ENCODE results near the gene MARK3.
"Not testable (repeated sequence)": the region's sequence is repeated elsewhere in the genome, so short reads cannot be mapped to it uniquely, and the experiment has no call there.

Gene MARK3

GRCh38 chr14:103521438-103521950 is 136.3 kb downstream of the MARK3 start:
- Mint-ChIP-seq H3K27ac (no peak overlapping the region), H3K36me3 (ENCODE audit: low read depth) (peaks cover 8% of the 10 kb centered on the region), H3K4me3 (peak overlapping the region; percentile 72), H3K4me1 (peaks cover 67% of the 10 kb centered on the region), H3K9me3 (no peaks in the 10 kb centered on the region), H3K27me3 (ENCODE audit: low read depth, poor library complexity) (peaks cover 26% of the 10 kb centered on the region)
- TF ChIP-seq CTCF (IDR thresholded peaks at IDR 0.05): no peak
- no peak for DNase-seq

DNA sequence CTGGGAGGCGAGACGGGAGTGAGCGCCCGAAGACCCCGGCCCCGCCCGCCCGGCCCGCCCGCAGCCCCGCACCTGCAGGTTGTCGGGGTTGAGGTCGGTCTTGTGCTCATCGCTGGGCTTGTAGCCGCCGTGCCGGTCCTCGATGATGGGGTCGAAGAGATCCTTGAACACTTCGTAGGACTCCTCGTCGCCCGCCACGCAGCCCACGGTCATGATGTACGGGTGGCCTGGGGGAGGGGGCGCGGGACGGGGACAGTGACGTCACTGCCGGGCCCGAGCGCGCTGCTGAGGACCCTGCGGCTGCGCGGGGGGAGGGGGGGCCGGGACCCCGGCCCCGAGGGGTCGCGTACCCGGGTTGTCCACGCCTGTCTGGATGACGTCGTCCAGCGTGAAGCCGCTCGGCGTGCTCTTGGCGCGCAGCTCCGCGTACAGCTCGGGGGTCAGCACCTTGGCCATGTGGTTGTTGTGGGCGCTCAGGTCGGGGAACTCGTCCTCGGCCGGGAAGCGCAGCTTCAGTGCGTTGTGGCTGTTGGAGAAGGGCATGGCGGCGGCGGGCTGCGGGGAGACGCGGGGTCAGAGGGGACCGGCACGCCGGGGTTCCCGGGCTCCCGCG is 136.8 kb downstream of the MARK3 start:
- Mint-ChIP-seq H3K4me3 (peak overlapping the region; percentile 77), H3K27ac (no peak overlapping the region)
- DNase-seq: peak; percentile 60

DNA sequence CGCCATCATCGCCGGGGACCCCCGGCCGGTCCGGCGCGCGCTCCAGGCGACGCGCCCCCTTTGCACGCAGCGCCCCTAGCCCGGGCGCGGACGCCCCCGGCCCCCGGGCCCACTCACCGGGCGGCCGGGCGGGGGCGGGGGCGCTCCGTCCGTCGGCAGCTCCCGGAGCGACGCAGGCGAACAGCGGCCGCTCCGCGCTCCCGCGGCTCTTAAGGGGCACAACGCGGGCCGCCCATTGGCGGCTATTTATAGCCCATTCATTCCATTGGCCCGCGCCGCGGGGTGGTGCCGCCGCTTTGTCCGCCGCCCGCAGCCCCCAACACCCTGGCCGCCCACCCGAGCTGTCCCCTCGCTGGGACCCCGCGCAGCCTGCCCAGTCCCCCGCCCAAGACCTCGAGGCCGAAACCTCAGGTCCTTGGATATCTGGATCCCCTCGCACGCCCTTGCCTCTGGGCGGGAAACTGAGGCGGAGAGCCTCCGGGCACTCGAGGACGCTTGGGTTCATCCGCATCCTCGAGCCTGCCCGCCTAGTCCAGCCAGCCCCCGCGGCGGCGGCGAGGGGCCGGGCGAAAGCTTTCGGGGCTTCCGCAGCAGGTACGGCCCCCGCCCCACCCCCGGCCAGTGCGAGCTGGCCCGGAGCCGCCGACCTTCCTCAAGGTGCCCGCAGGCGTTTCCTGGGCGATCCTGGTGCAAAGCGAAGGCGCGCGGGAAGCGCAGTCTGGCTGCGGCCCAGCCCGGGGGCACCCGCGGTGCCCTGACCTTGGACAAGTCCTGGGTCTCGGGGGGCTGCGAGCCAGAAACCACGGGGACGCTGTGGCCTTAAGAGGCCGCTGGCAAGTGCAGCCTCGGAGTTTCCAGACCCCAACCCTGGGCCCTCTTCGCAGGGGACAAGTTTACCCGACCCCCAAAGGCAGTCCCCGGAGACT is 137.7 kb downstream of the MARK3 start, which contains the start of gene CKB:
Gene CKB (minus strand): TSS at position 182 of the 926 bp plus-strand sequence. CDS start 337 bp downstream, outside the sequence.
- DNase-seq: peak; percentile 81
- Mint-ChIP-seq H3K27me3 (ENCODE audit: low read depth, poor library complexity) (peaks cover 23% of the 10 kb centered on the region), H3K4me3 (peak within 1 kb of the TSS; percentile 77), H3K4me1 (peaks cover 68% of the 10 kb centered on the region), H3K27ac (no peak within 1 kb of the TSS), H3K9me3 (no peaks in the 10 kb centered on the region), H3K36me3 (ENCODE audit: low read depth) (peaks cover 8% of the 10 kb centered on the region)
- no peak for TF ChIP-seq CTCF (IDR thresholded peaks at IDR 0.05)

More for the DNA sequence above, 136.8 kb downstream of the MARK3 start:
- peaks cover 26% of the 10 kb centered on the region for H3K27me3 Mint-ChIP-seq (ENCODE audit: low read depth, poor library complexity)
- H3K9me3 Mint-ChIP-seq: no peaks in the 10 kb centered on the region
- peaks cover 8% of the 10 kb centered on the region for H3K36me3 Mint-ChIP-seq (ENCODE audit: low read depth)
- TF ChIP-seq CTCF (IDR thresholded peaks at IDR 0.05): no peak
- peaks cover 67% of the 10 kb centered on the region for H3K4me1 Mint-ChIP-seq

DNA sequence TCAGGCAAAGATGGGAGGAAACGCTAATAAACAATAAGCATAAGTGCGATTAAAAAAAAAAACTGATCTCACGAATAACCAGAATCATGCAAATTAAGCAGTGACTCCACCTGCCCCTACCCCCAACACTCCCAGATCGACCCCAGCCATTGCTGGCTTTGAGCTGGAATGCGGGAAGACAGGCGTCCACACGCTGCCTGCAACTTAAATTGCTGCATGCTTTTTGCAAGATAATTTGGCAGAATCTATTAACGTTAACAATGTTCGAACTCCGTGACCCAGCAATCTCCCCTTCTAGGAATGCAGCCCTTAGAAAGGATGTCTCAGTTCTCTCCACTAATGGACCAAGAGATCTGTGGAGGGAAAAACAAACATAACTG is 138.3 kb downstream of the MARK3 start:
- H3K27ac Mint-ChIP-seq: no peak overlapping the region
- H3K4me1 Mint-ChIP-seq: peaks cover 68% of the 10 kb centered on the region
- no peak for TF ChIP-seq CTCF (IDR thresholded peaks at IDR 0.05)
- no peaks in the 10 kb centered on the region for H3K9me3 Mint-ChIP-seq
- peaks cover 19% of the 10 kb centered on the region for H3K27me3 Mint-ChIP-seq (ENCODE audit: low read depth, poor library complexity)
- no peak for DNase-seq
- peak overlapping the region; percentile 70 for H3K4me3 Mint-ChIP-seq
- H3K36me3 Mint-ChIP-seq (ENCODE audit: low read depth): peaks cover 8% of the 10 kb centered on the region

DNA sequence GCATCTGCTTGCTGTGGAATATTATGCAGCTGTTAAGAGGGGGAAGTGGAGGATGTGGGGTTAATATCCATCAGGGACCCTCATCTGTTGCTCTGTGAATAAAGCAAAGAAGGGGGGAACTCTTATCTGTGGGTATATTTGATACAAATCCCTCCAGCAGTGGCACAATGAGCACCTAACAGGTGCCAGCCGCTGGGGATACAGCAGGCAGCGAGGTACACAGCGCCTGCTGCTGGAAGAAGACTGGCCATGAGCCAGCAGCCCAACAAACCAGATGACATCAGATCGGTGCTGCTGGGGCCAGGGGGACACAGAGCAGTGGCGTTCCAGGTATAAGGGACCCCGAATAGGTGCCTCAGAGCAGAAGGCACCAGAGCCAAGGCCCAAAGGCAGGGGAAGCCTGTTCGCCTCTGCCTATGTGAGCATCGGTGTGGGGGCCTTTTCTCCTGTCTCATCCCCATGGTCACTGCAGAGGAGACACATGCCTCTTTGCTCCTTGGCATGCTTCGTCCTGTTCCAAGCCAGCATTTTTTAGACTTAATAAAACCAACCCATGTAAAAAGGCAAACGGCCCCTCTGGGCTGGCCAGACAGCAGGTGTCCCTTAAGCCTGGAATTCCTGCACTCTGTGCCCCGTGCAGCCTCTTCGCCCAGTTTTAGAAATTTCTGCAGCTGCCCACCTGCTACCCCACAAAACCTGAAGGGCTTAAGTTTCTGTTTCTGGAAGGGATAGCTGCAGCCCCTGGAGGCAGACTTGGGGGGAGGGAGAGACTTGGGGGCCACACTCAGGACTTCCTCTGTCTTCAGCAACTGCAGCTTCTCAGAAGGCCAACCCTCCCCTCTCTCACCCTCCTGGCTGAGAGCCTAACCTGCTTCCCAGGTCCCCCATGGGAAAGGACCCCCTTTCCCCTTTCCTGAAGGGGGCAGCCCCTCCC is 139.1 kb downstream of the MARK3 start:
- Mint-ChIP-seq H3K4me1 (peaks cover 65% of the 10 kb centered on the region), H3K9me3 (no peaks in the 10 kb centered on the region), H3K27me3 (ENCODE audit: low read depth, poor library complexity) (peaks cover 18% of the 10 kb centered on the region), H3K4me3 (peak overlapping the region; percentile 70), H3K27ac (no peak overlapping the region), H3K36me3 (ENCODE audit: low read depth) (peaks cover 8% of the 10 kb centered on the region)
- no peak for DNase-seq
- TF ChIP-seq CTCF (IDR thresholded peaks at IDR 0.05): no peak

DNA sequence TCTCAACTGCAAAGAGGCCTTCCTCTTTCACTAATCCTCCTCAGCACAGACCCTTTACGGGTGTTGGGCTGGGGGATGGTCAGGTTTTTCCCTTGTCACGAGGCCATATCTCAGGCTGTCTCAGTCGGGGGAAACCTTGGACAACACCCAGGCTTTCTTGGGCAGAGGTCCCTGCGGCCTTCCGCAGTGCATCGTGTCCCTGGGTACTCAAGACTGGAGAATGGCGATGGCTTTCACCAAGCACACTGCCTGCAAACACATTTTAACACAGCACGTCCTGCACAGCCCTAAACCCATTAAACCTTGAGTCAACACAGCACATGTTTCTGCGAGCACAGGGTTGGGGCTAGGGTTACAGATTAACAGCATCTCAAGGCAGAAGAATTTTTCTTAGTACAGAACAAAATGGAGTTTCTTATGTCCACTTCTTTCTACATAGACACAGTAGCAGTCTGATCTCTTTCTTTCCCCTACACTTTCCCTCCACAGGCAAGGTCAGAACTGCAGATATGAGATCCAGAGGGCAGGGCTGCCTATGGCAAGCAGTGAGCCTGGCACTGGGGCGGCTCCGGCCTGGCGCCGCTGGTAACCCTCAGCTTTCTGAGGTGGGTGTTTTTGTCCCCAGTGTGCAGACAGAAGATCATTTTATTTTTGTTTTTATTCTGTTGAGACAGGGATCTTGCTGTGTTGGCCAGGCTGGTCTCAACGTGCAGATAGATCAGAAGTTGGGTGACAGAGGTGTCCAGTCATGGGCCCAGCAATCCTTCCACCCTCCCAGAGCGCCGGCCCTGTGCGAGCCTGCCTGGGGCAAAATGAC is 140.4 kb downstream of the MARK3 start:
- not testable (repeated sequence) for DNase-seq; H3K36me3 Mint-ChIP-seq (ENCODE audit: low read depth); H3K9me3 Mint-ChIP-seq
- peak overlapping the region; percentile 83 for H3K27ac Mint-ChIP-seq
- peaks cover 68% of the 10 kb centered on the region for H3K4me1 Mint-ChIP-seq
- H3K4me3 Mint-ChIP-seq: peak overlapping the region; percentile 57
- peaks cover 18% of the 10 kb centered on the region for H3K27me3 Mint-ChIP-seq (ENCODE audit: low read depth, poor library complexity)

Measured in nephron progenitor cell (in vitro differentiated cells).